ENCODE measurements around the gene RAB4A. TPM values are rescaled to one million over a fixed set of nuclear protein-coding genes. Genes with fewer than 3 reads are reported as not detected.

Gene RAB4A
- total RNA-seq, 2 experiments from 2014 or later = 26.7 to 28.7 TPM

- peaks cover 20% of the 10 kb centered on the region for H3K4me1 Mint-ChIP-seq (ENCODE audit: low read depth)
- DNase-seq (no peak), ATAC-seq (ENCODE audit: poor library complexity) (no peak)
- H3K36me3 Mint-ChIP-seq (ENCODE audit: low read depth) = no peaks in the 10 kb centered on the region
- Histone ChIP-seq H3K4me1 (ENCODE audit: insufficient read depth, low read length) (peaks cover 17% of the 10 kb centered on the region), H3K36me3 (ENCODE audit: insufficient read depth, low read length) (no peaks in the 10 kb centered on the region), H3K27ac (ENCODE audit: low read depth in 1 of 2, low read length in 2 of 2) (no peak overlapping the region), H3K27me3 (ENCODE audit: control insufficient read depth in 1 of 2, insufficient read depth in 2 of 2, low read length in 2 of 2) (no peaks in the 10 kb centered on the region), H3K4me3 (ENCODE audit: low read length) (no peak overlapping the region), H3K9me3 (ENCODE audit: control insufficient read depth in 1 of 2, insufficient read depth in 1 of 2, low read length in 2 of 2) (no peaks in the 10 kb centered on the region)
- intact Hi-C loops (cut with DNase I, micrococcal nuclease) = no loop called here
- H3K27me3 Mint-ChIP-seq = no peaks in the 10 kb centered on the region
- H3K27ac Mint-ChIP-seq = no peak overlapping the region
- ChIA-PET CTCF (interaction anchor here (1.3 kb wide), 1 partner anchor 222 kb away, joined by 3 read pairs; no protein-coding TSS in a partner anchor), POLR2A (no interaction called here)
- H3K4me3 Mint-ChIP-seq = no peak overlapping the region
- H3K9me3 Mint-ChIP-seq = no peaks in the 10 kb centered on the region
- no peak for TF ChIP-seq CTCF (IDR thresholded peaks at IDR 0.05)
Observed at GRCh38 chr1:229260297-229260696, 10.6 kb upstream of the RAB4A start.

GRCh38 chr1:229262239-229262638 lies 8.7 kb upstream of the RAB4A start:
- no peaks in the 10 kb centered on the region for H3K27me3 Mint-ChIP-seq
- H3K9me3 Mint-ChIP-seq = peaks cover 2% of the 10 kb centered on the region
- H3K4me3 Mint-ChIP-seq = no peak overlapping the region
- POLR2A ChIA-PET = interaction anchor here (1.0 kb wide), 1 partner anchor 9 kb away, joined by 3 read pairs; no protein-coding TSS in a partner anchor
- intact Hi-C loops (cut with DNase I, micrococcal nuclease) = no loop called here
- Histone ChIP-seq H3K36me3 (ENCODE audit: insufficient read depth, low read length) (no peaks in the 10 kb centered on the region), H3K4me1 (ENCODE audit: insufficient read depth, low read length) (peaks cover 17% of the 10 kb centered on the region), H3K4me3 (ENCODE audit: low read length) (no peak overlapping the region), H3K9me3 (ENCODE audit: control insufficient read depth in 1 of 2, insufficient read depth in 1 of 2, low read length in 2 of 2) (no peaks in the 10 kb centered on the region), H3K27ac (ENCODE audit: low read depth in 1 of 2, low read length in 2 of 2) (no peak overlapping the region), H3K27me3 (ENCODE audit: control insufficient read depth in 1 of 2, insufficient read depth in 2 of 2, low read length in 2 of 2) (no peaks in the 10 kb centered on the region)
- DNase-seq (no peak), ATAC-seq (ENCODE audit: poor library complexity) (no peak)
- no peak overlapping the region for H3K27ac Mint-ChIP-seq
- H3K36me3 Mint-ChIP-seq (ENCODE audit: low read depth) = no peaks in the 10 kb centered on the region
- CTCF ChIA-PET = interaction anchor here (0.7 kb wide), 1 partner anchor 220 kb away, joined by 3 read pairs; no protein-coding TSS in a partner anchor
- TF ChIP-seq CTCF (IDR thresholded peaks at IDR 0.05) = no peak
- peaks cover 14% of the 10 kb centered on the region for H3K4me1 Mint-ChIP-seq (ENCODE audit: low read depth)

GRCh38 chr1:229263254-229263653 lies 7.7 kb upstream of the RAB4A start:
- Histone ChIP-seq H3K4me1 (ENCODE audit: insufficient read depth, low read length) (peaks cover 9% of the 10 kb centered on the region), H3K4me3 (ENCODE audit: low read length) (no peak overlapping the region), H3K36me3 (ENCODE audit: insufficient read depth, low read length) (no peaks in the 10 kb centered on the region), H3K9me3 (ENCODE audit: control insufficient read depth in 1 of 2, insufficient read depth in 1 of 2, low read length in 2 of 2) (peaks cover 0 to 4% of the 10 kb centered on the region in 2 experiments), H3K27ac (ENCODE audit: low read depth in 1 of 2, low read length in 2 of 2) (no peak overlapping the region), H3K27me3 (ENCODE audit: control insufficient read depth in 1 of 2, insufficient read depth in 2 of 2, low read length in 2 of 2) (no peaks in the 10 kb centered on the region)
- Mint-ChIP-seq H3K4me3 (no peak overlapping the region), H3K9me3 (peaks cover 6% of the 10 kb centered on the region), H3K27me3 (no peaks in the 10 kb centered on the region), H3K36me3 (ENCODE audit: low read depth) (no peaks in the 10 kb centered on the region), H3K4me1 (ENCODE audit: low read depth) (peaks cover 9% of the 10 kb centered on the region), H3K27ac (no peak overlapping the region)
- ChIA-PET POLR2A (interaction anchor here (0.6 kb wide), 1 partner anchor 8 kb away, joined by 4 read pairs; no protein-coding TSS in a partner anchor), CTCF (no interaction called here)
- no peak for TF ChIP-seq CTCF (IDR thresholded peaks at IDR 0.05)
- DNase-seq (no peak), ATAC-seq (ENCODE audit: poor library complexity) (no peak)
- intact Hi-C loops (cut with DNase I, micrococcal nuclease) = no loop called here
